ENCODE data around the gene REG4. TPM values are rescaled to one million over a fixed set of nuclear protein-coding genes. Genes with fewer than 3 reads are reported as not detected.

REG4 gene
- total and polyA plus RNA-seq, 2 donors from 2014 or later: 0.34 TPM; not detected in 1

GRCh38 chr1:119806489-119806888 lies 4.8 kb downstream of the REG4 start:
- TF ChIP-seq CTCF (IDR thresholded peaks at IDR 0.05; ENCODE audit: borderline replicate concordance, extremely low read depth, insufficient read depth): no peak
- H3K27me3 ChIP-seq (ENCODE audit: control insufficient read depth, insufficient read depth, low read length): no peaks in the 10 kb centered on the region
- no peak overlapping the region for H3K27ac ChIP-seq (ENCODE audit: low read depth in 2 of 2, low read length in 2 of 2)
- FAIRE-seq (no peak), DNase-seq (no peak)
- H3K4me3 ChIP-seq (ENCODE audit: low read length in 3 of 3): no peak overlapping the region
- no peaks in the 10 kb centered on the region for H3K9me3 ChIP-seq (ENCODE audit: control insufficient read depth in 2 of 3, insufficient read depth in 1 of 3, low read length in 3 of 3)
- intact Hi-C loops (cut with DNase I): no loop called here
- no peaks in the 10 kb centered on the region for H3K36me3 ChIP-seq (ENCODE audit: control insufficient read depth in 2 of 3, insufficient read depth in 3 of 3, low read length in 3 of 3)
- H3K4me1 ChIP-seq (ENCODE audit: control insufficient read depth in 2 of 3, insufficient read depth in 2 of 3, low read depth in 1 of 3, low read length in 3 of 3): no peaks in the 10 kb centered on the region
- H3K9ac ChIP-seq (ENCODE audit: low read length in 3 of 3): no peak overlapping the region

GRCh38 chr1:119805746-119806145 lies 5.5 kb downstream of the REG4 start:
- Histone ChIP-seq H3K27ac (ENCODE audit: low read depth in 2 of 2, low read length in 2 of 2) (no peak overlapping the region), H3K36me3 (ENCODE audit: control insufficient read depth in 2 of 3, insufficient read depth in 3 of 3, low read length in 3 of 3) (no peaks in the 10 kb centered on the region), H3K4me3 (ENCODE audit: low read length in 3 of 3) (no peak overlapping the region), H3K9ac (ENCODE audit: low read length in 3 of 3) (no peak overlapping the region), H3K27me3 (ENCODE audit: control insufficient read depth, insufficient read depth, low read length) (no peaks in the 10 kb centered on the region), H3K4me1 (ENCODE audit: control insufficient read depth in 2 of 3, insufficient read depth in 2 of 3, low read depth in 1 of 3, low read length in 3 of 3) (no peaks in the 10 kb centered on the region), H3K9me3 (ENCODE audit: control insufficient read depth in 2 of 3, insufficient read depth in 1 of 3, low read length in 3 of 3) (no peaks in the 10 kb centered on the region)
- intact Hi-C loops (cut with DNase I): no loop called here
- DNase-seq (no peak), FAIRE-seq (no peak)
- no peak for TF ChIP-seq CTCF (IDR thresholded peaks at IDR 0.05; ENCODE audit: borderline replicate concordance, extremely low read depth, insufficient read depth)

GRCh38 chr1:119805247-119805646 lies 6.0 kb downstream of the REG4 start:
- FAIRE-seq (no peak), DNase-seq (no peak)
- Histone ChIP-seq H3K9me3 (ENCODE audit: control insufficient read depth in 2 of 3, insufficient read depth in 1 of 3, low read length in 3 of 3) (no peaks in the 10 kb centered on the region), H3K27ac (ENCODE audit: low read depth in 2 of 2, low read length in 2 of 2) (no peak overlapping the region), H3K36me3 (ENCODE audit: control insufficient read depth in 2 of 3, insufficient read depth in 3 of 3, low read length in 3 of 3) (no peaks in the 10 kb centered on the region), H3K4me1 (ENCODE audit: control insufficient read depth in 2 of 3, insufficient read depth in 2 of 3, low read depth in 1 of 3, low read length in 3 of 3) (no peaks in the 10 kb centered on the region), H3K27me3 (ENCODE audit: control insufficient read depth, insufficient read depth, low read length) (no peaks in the 10 kb centered on the region), H3K4me3 (ENCODE audit: low read length in 3 of 3) (no peak overlapping the region), H3K9ac (ENCODE audit: low read length in 3 of 3) (no peak overlapping the region)
- intact Hi-C loops (cut with DNase I): no loop called here
- no peak for TF ChIP-seq CTCF (IDR thresholded peaks at IDR 0.05; ENCODE audit: borderline replicate concordance, extremely low read depth, insufficient read depth)

- Histone ChIP-seq H3K27ac (ENCODE audit: low read depth in 2 of 2, low read length in 2 of 2) (no peak overlapping the region), H3K36me3 (ENCODE audit: control insufficient read depth in 2 of 3, insufficient read depth in 3 of 3, low read length in 3 of 3) (no peaks in the 10 kb centered on the region), H3K9ac (ENCODE audit: low read length in 3 of 3) (no peak overlapping the region), H3K4me1 (ENCODE audit: control insufficient read depth in 2 of 3, insufficient read depth in 2 of 3, low read depth in 1 of 3, low read length in 3 of 3) (no peaks in the 10 kb centered on the region), H3K9me3 (ENCODE audit: control insufficient read depth in 2 of 3, insufficient read depth in 1 of 3, low read length in 3 of 3) (no peaks in the 10 kb centered on the region), H3K4me3 (ENCODE audit: low read length in 3 of 3) (no peak overlapping the region), H3K27me3 (ENCODE audit: control insufficient read depth, insufficient read depth, low read length) (no peaks in the 10 kb centered on the region)
- no peak for DNase-seq
- no peak for TF ChIP-seq CTCF (IDR thresholded peaks at IDR 0.05; ENCODE audit: borderline replicate concordance, extremely low read depth, insufficient read depth)
- no peak for FAIRE-seq
- intact Hi-C loops (cut with DNase I): no loop called here
These were observed 11.6 kb downstream of the REG4 start for GRCh38 chr1:119799599-119800177.

Measured in kidney (tissue), 14 donors.